ENCODE data around the gene LINC00237. TPM values are rescaled to one million over a fixed set of nuclear protein-coding genes. Genes with fewer than 3 reads are reported as not detected.

LINC00237 gene
- total and polyA plus RNA-seq, 9 of the 15 experiments (the other 6 are each of a cell fraction or from before 2014, with no cell fraction given) = not detected

DNA sequence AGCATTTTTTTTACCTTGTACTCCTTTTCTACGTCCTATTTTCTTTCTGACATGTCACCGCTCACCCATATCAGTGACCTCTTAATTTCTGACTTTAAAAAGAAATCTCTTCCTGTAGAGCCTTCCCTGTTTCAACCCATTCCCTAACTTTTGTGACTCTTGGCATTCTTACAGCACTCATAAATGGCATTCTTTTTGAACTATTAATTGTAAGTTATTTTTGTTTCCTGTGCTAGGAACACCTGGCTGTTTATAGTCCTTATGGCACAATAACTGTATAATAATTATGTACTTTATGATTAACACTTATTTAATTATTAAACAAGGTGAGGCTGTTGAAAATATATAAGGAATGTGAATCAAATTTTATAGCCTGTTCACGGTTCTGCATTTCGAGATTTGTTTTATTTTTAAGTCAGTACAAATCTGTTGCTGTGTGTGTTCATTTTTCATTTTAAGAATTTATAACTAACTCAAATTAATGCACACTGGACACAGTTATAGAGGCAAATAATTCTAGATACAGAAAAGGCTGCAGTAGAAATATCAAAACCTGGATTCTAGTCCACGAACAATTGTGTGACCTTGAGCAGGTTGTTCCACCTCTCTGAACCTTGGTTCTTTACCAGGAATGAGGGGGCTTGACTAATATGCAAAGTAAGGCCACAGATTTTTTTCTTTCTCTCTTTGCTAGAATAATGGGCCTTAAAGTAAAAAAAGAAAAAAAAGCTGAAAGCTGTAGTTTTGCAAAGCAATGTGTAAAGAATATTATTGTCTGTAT, 21.2 kb upstream of the LINC00237 start (continued):
- TF ChIP-seq, protein P1, sequence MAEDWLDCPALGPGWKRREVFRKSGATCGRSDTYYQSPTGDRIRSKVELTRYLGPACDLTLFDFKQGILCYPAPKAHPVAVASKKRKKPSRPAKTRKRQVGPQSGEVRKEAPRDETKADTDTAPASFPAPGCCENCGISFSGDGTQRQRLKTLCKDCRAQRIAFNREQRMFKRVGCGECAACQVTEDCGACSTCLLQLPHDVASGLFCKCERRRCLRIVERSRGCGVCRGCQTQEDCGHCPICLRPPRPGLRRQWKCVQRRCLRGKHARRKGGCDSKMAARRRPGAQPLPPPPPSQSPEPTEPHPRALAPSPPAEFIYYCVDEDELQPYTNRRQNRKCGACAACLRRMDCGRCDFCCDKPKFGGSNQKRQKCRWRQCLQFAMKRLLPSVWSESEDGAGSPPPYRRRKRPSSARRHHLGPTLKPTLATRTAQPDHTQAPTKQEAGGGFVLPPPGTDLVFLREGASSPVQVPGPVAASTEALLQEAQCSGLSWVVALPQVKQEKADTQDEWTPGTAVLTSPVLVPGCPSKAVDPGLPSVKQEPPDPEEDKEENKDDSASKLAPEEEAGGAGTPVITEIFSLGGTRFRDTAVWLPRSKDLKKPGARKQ (CRISPR knock-in tag; IDR thresholded peaks at IDR 0.05) = no peak

DNA sequence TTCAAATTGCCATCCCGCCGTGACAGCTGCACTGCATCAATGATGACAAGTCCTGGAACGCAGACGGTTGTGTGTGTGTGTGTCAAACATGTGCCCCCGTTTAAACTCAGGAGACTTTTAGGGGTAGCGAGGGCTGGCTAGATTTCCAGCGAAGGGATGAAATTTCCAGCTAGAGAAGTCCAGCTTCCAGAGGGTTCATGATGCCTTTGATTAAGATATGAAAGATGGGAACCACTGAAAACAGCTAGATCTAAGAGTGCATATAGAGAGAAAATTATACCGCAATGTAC, 20.4 kb upstream of the LINC00237 start:
- intact Hi-C loops (cut with micrococcal nuclease) = loop anchor here (10.0 kb wide), 1 partner anchor 262 kb away; no protein-coding TSS in a partner anchor
- H3K27ac ChIP-seq (ENCODE audit: extremely low read depth, low read depth, low read length) = peak overlapping the region; percentile 72

More for the DNA sequence above, 20.4 kb upstream of the LINC00237 start:
- WGBS (ENCODE audit: insufficient coverage, low coverage, missing lambda C conversion rate) = 0% methylated on average over 6 of the region's 8 CpGs
- in situ Hi-C loops (cut with MboI) = no loop called here
- TSS peak; percentile 56 for BruUV-seq (replicated peaks)
- CTCF ChIA-PET (ENCODE audit: low intra/inter-chr PET ratio) = no interaction called here
- H3K4me3 ChIP-seq = peak overlapping the region; percentile 91
- no peaks in the 10 kb centered on the region for H3K9me1 ChIP-seq (ENCODE audit: control insufficient read depth, insufficient read depth, low read length)
- peak overlapping the region; percentile 79 for H2AFZ ChIP-seq (ENCODE audit: low read depth, low read length)
- peak overlapping the region; percentile 75 to 92; a peak in 3 of 4 replicates for H3K9ac ChIP-seq (ENCODE audit: insufficient read depth in 1 of 2, low read depth in 2 of 2, low read length in 2 of 2)
- H3K79me2 ChIP-seq (ENCODE audit: control insufficient read depth, insufficient read depth, low read length) = peaks cover 18% of the 10 kb centered on the region
- no peaks in the 10 kb centered on the region for H4K20me1 ChIP-seq (replicated peaks; ENCODE audit: control insufficient read depth, insufficient read depth, low read length)
- H3K9me3 ChIP-seq (replicated peaks; ENCODE audit: control insufficient read depth, insufficient read depth, low read depth, low read length) = no peaks in the 10 kb centered on the region
- peak; percentile 12 for ATAC-seq
- H3K27me3 ChIP-seq (ENCODE audit: control insufficient read depth in 2 of 2, insufficient read depth in 2 of 2, low read length in 2 of 2) = no peaks in the 10 kb centered on the region
- POLR2A ChIA-PET = interaction anchor here (0.6 to 1.5 kb wide), 4 partner anchors 8 to 176 kb away, joined by 3 to 5 read pairs (median 3); no protein-coding TSS in a partner anchor
- H3K4me1 ChIP-seq (replicated peaks in 1 of 2; ENCODE audit: control insufficient read depth in 2 of 2, insufficient read depth in 2 of 2, low read length in 2 of 2) = peaks cover 5 to 19% of the 10 kb centered on the region in 2 experiments; a peak in 3 of 5 replicates
- H3K4me2 ChIP-seq (ENCODE audit: insufficient read depth, low read length) = peak overlapping the region; percentile 96
- no peaks in the 10 kb centered on the region for H3K36me3 ChIP-seq (ENCODE audit: control insufficient read depth, insufficient read depth, low read length)
- no peak for DNase-seq (ENCODE audit: extremely low read depth in 1 of 4, low spot score in 3 of 4)
- FAIRE-seq = peak; percentile 23
- TF ChIP-seq WHSC1 (IDR thresholded peaks at IDR 0.05; ENCODE audit: low read length) = no peak
- no peak for TF ChIP-seq SUPT5H (IDR thresholded peaks at IDR 0.05)
- TF ChIP-seq ZNF695 (CRISPR knock-in tag; IDR thresholded peaks at IDR 0.05) = no peak
- no peak for TF ChIP-seq HNRNPH1 (optimal IDR thresholded peaks at IDR 0.05; ENCODE audit: low read depth, low read length)
- no peak for TF ChIP-seq SMAD4 (CRISPR knock-in tag; conservative IDR thresholded peaks at IDR 0.05)
- TF ChIP-seq ZFP30 (CRISPR knock-in tag; IDR thresholded peaks at IDR 0.05; ENCODE audit: borderline replicate concordance) = no peak
